GM10847 (cell line): ENCODE measurements around the gene WDR86.

ENCODE experiments used
- POLR2A ChIP-seq: IDR thresholded peaks from 2 replicates; pipeline ENCODE4 v1.6.1; 2011; ENCODE audit not compliant: insufficient read length; ENCODE audit errors: extremely low read depth

Gene WDR86

GRCh38 chr7:151395036-151395367, 14.8 kb downstream of the WDR86 start:
- no peak for TF ChIP-seq POLR2A

DNA sequence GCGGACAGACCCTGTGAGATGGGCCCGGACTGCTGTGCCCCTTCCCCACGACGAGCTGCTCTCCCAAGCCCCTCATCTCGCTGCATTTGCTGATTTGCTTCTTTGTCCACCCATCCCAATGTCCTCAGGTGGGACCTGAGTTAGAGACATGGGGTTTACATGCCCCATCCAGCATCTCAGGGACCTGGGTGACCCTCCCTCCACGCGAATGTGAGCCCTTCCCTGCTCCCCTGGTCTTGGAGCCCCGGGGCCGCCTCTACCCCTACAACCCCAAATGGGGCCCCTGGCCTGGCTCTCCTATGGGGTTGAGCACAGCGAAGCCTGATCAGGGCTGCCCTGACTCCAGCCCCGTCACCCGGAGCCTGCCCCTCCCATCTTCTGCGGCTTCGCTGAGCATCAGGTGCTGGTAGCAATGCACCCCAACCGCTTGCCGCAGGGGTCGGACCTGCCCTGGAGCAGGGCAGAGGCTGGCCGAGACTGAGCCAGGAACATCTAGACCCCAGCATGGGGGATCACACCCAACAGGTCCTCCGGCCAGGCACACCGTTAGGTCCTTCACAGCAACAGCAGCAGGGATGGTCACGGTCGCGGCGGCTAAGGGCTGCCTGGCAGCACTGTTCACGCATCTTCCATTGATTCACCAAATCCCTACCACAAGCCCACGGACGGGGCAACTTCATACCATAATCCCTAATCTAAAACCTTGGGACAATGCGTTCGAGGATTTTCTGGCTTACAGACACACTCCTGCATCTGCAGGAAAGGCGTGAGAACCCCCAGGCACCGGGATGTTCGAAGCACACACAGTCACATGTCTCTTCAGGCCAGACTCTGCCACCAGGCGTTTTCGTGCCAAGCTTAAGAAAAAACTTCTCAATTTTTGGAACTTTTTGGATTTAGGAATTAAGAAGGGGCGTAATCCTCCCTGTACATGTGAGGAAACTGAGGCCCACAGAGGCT, 15.5 kb downstream of the WDR86 start:
- TF ChIP-seq POLR2A, result no peak

DNA sequence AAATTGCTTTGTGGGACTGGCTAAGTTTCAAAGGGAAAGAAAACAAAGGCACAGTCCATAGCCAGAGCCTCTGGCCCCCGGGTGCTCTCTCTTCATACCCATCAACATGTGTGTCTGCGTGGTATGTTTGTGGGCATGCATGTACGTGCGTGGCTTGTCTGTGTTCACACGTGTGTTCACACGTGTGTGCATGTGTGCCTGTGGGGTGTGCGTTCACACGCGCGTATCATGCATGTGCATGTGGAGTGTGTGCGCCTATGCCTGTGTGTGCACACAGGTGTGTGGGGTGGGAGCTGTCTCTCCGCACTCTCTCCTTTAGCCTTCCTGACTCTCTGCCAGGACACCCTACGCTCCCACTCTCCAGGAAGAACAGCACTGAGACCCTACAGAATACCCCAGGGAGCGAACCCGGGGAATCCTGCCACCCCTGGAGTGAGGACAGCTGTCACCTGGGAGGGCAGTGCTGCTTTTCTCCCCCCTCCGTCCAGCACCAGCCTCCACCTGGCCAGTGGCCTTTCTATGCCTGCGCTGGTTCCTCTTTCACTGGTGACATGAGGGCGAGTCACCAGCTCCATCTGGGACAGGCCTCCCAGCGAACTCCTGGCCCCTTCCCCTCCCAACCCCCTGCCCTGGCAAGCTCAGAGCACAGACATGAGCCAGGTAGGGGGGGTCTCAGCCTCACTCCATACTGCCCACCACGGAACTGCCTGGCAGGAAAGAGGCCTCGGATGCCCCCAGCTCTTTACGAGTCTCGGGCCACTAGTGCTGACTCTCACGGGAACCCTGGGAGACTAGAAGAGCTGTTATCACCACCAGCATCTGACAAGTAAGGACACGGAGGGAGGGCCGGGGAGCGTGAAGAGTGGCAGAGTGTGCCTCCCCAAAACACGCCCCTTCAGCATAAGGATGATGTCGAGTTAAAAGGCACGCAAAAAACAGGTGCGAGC, 16.5 kb downstream of the WDR86 start:
- TF ChIP-seq POLR2A, result no peak

DNA sequence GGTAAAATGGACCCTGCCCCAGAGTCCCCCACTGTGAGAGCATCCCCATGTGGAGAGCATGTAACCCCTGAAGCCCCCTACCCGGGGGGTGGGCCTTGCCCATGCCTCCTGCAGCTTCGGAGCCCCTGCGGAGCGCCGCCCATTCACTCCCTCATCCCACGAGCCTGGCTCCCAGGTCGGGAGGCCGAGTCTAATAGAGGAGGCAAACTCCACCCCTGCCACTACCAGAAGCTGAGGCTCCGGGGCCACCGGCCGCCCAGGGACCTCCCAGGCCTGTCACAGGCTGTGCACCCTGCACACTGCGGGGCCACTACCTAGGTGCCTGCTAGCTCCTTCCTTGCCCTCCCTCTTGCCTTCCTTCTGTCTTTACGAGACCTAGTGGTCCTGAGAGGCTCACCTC, 17.4 kb downstream of the WDR86 start:
- TF ChIP-seq POLR2A, result no peak

DNA sequence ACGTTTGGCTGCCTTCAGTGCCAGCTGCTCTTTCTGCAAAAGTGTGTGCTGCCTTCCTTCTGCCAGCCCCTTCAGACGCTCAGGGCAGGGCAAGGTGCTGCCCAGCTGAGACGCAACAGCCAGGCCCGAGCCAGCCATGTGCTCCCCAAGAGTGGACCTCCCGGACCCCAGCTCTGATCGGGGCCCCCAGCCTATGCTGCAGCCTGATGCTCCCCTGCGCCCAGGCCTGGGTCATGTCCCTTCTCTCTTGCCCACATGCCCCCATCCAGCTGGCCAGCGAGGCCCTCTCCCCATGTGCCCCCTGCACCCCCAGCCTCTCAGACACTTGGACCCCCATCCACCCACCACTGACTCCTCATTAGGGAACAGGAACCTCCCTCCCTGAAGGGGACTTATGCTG, 17.8 kb downstream of the WDR86 start:
- no peak for TF ChIP-seq POLR2A

DNA sequence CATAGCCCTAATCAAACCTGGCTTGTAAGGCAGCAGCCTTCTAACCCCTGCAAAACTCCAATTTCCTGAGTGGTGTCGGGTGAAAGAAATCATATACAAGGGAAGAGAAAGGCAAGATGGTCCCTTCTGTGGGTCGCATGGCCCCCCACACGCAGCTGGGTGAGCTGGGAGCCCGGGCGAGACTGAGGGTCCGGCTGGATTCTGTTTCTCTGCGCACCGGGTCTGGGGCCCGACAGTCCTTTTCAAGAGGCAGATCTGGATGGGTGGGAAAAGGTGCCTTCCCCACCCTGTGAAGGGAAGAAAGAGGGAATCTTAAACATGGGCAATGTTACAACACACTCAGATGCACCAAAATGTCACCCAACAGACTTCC, 18.5 kb downstream of the WDR86 start:
- no peak for TF ChIP-seq POLR2A

GRCh38 chr7:151390598-151391357, 19.1 kb downstream of the WDR86 start:
- TF ChIP-seq POLR2A, result no peak

DNA sequence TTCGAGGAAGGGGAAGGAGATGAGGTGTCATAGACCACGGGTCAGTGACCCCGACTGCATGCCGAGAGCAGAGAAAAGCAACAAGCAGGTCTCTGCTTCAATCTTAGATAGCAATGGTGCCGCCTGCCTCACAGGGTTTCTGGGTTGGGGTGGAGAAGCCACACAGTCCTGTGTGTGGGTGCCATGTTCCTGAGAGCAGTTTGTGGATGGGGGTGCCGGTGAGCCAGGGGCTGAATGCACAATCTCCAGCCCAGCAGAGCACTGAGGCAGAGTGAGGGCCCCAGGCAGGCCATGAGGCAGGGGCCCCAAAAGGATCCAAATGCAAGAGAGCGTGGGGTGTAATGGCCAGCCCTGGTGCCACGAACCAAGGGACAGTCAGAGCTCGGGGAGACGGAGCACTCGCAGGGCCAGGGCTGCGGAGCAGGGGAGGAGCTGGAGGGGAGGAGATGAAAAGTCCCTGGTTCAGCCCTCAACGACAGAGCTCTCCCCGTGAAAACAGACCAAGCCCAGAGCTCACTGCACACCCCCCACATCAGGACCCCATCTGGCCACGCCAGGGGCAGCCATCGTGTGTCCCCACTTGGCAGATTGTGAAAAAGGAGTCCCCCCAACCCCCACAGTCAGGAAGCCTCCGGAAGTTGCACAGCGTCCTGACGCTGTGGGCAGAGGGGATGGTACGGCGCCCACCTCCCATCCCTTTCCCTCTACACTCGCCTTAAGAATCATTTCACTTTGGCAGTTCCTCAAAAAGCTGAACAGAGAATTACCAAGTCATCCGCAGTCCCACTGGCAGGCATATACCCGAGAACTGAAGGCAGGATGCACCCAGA, 19.9 kb downstream of the WDR86 start:
- TF ChIP-seq POLR2A, result no peak

DNA sequence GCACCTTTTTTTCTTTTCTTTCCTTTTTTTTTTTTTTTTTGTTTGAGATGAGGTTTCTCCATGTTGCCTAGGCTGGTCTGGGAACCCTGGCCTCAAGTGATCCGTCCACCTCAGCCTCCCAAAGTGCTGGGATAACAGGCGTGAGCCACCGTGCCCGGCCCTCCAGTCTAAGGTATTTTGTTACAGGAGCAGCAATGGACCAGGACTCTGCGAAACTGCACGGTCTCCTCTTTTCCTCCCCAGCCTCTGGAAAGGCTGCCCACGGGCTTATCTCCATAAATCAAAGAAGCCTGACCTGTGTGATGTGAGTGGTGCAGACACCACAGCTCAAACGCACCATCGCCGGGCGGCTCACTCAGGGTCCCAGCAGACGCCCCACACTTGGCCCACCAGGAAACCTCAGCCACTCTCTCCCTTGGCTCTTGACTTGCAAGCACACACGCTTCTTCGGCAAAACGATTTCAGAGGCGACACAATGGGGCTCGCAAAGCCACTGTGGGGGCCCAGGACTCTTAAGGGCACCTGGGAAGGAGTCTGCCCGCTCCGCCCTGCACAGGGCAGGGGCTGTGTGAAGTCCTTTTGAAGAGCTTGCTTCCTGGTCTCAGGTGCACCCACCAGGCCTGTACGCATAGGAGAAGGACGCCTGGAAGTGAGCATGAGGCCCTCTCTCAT, 20.6 kb downstream of the WDR86 start:
- TF ChIP-seq POLR2A, result no peak

DNA sequence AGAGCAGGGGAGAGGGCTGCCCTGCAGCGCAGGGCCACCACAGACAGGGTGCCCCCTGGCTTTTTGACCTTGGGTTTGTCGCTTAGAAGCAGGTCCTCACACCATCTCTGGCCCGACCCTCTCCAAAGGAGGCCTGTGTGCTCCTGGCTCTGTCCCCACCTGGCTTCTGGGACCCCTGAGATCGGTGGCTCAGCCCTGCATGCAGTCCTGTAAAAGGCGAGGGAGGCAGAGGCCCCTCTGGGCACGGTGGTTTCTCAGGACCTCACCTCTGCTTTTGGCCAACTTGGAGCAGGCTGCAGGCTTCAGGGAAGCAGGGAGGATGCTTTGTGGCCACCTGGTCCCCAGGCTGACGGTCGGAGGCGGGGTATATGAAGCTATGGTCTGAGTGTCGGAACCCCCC, 21.4 kb downstream of the WDR86 start:
- no peak for TF ChIP-seq POLR2A

- TF ChIP-seq POLR2A, result no peak
These were observed 21.9 kb downstream of the WDR86 start for GRCh38 chr7:151388007-151388297.

DNA sequence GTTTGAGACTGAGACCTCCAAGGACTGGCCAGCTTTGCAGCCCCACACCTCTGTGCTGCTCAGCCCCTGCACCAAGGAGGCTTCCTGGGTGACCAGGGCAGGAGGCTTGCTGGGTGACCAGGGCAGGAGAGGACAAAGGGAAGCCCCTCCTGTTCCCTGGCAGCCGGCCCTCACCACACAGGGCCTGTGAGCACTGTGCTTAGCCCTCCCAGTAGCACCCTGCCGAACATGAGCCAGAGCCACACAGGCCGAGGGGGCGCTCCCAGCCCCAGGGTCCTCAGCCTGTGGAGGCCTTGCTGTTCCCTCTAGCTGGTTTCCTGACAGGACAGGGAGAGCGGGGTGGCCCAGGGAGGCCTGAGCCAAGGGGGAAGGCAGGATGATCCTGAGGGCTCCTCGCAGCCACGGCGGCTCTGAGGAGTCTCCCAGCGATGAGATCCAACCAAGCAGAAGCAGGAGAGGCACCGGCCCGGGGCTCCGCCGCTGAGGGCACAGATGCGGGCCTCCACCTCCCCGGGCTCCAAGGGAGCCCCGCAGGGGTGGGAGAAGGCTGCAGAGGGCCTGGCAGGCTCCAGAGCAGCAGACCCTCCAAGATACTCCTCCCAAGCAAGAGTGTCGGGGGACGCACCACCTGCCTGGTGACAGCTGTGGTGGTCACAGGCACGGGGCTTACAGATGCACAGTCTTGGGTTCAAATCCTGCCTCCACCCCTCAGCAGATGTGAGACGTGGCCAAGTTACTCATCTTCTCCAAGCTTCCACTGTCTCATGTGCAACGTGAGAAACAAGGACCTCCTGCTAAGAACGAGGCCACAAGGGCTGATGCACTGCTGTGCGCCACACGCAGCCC, 22.5 kb downstream of the WDR86 start:
- TF ChIP-seq POLR2A, result no peak

DNA sequence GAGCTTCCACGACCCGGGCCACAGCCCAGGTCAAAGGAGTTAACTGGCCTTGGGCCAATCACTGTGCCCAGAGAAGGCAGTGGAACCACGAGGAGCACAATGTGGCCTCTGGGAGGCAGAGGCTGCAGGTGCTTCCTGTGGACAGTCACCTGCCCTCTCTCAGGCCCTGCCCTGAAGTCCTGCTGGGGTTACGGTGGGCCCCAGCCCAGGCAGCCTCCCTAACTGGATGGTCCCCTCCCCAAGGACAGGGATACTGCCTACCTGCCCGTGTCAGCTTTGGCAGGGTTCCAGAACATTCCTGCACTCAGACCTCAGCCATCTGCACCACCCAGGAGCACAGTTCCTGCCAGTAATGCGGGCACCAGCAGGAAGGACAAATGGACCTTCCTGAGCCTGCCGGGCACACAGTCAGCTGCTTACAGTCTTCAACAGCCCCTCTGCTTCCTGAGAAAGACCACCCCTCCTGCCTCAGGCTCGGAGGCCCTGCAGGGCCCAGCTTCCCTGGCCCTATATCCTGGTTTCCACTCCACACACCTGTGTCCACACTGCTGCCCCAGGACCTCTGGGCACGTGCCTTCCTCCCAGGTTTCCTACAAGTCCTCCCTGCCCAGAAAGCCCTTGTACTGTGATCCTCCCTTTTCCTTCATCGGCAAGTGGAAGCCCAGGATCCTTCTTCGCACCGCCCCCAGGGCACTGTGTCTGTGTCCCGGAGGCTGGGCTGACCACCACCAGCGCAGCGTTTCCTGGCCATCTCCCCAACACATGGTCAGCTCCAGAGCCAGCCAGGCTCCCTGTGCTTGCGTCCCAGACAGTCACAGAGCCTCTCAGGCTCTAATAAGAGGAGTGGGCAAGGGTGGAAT, 23.3 kb downstream of the WDR86 start:
- TF ChIP-seq POLR2A, result no peak
